Measurements from ENCODE around the gene ANAPC1. TPM values are rescaled to one million over a fixed set of nuclear protein-coding genes. Genes with fewer than 3 reads are reported as not detected.

The ANAPC1 gene
- total and polyA plus RNA-seq, 4 donors = 3.5 to 36.9 (median 19.4) TPM

- H3K27ac ChIP-seq (ENCODE audit: low read depth in 1 of 2, low read length in 2 of 2) = no peak overlapping the region
- no peaks in the 10 kb centered on the region for H3K27me3 ChIP-seq (ENCODE audit: control insufficient read depth in 4 of 4, insufficient read depth in 4 of 4, low read length in 3 of 4)
- WGBS = 44% methylated on average over 3 of the region's 3 CpGs
- peaks cover 11 to 58% (median 54%) of the 10 kb centered on the region in 4 donors for H3K4me1 ChIP-seq (ENCODE audit: control insufficient read depth in 4 of 4, insufficient read depth in 4 of 4, low read length in 3 of 4)
- no peak overlapping the region for H3K4me3 ChIP-seq (ENCODE audit: low read depth in 1 of 3, low read length in 3 of 3)
- no peak for DNase-seq (ENCODE audit: low spot score)
- H3K9me3 ChIP-seq (ENCODE audit: control insufficient read depth in 4 of 4, low read length in 3 of 4) = no peaks in the 10 kb centered on the region
- no peak overlapping the region for H3K9ac ChIP-seq (ENCODE audit: low read depth in 1 of 2, low read length in 2 of 2)
- H3K36me3 ChIP-seq (ENCODE audit: control insufficient read depth in 4 of 4, insufficient read depth in 3 of 4, low read depth in 1 of 4, low read length in 3 of 4) = no peaks in the 10 kb centered on the region
- peak; percentile 33 for TF ChIP-seq REST (IDR thresholded peaks at IDR 0.05)
- TF ChIP-seq RXRA (IDR thresholded peaks at IDR 0.05) = no peak
- TF ChIP-seq FOXA2 (IDR thresholded peaks at IDR 0.05) = no peak
These were observed 25.1 kb upstream of the ANAPC1 start for GRCh38 chr2:111909079-111909478.

GRCh38 chr2:111908578-111908977 lies 24.6 kb upstream of the ANAPC1 start:
- no peaks in the 10 kb centered on the region for H3K9me3 ChIP-seq (ENCODE audit: control insufficient read depth in 4 of 4, low read length in 3 of 4)
- no peak overlapping the region for H3K27ac ChIP-seq (ENCODE audit: low read depth in 1 of 2, low read length in 2 of 2)
- H3K36me3 ChIP-seq (ENCODE audit: control insufficient read depth in 4 of 4, insufficient read depth in 3 of 4, low read depth in 1 of 4, low read length in 3 of 4) = no peaks in the 10 kb centered on the region
- peaks cover 11 to 58% (median 54%) of the 10 kb centered on the region in 4 donors for H3K4me1 ChIP-seq (ENCODE audit: control insufficient read depth in 4 of 4, insufficient read depth in 4 of 4, low read length in 3 of 4)
- H3K27me3 ChIP-seq (ENCODE audit: control insufficient read depth in 4 of 4, insufficient read depth in 4 of 4, low read length in 3 of 4) = no peaks in the 10 kb centered on the region
- no peak overlapping the region for H3K4me3 ChIP-seq (ENCODE audit: low read depth in 1 of 3, low read length in 3 of 3)
- no peak for DNase-seq (ENCODE audit: low spot score)
- no peak for TF ChIP-seq EGR1 (IDR thresholded peaks at IDR 0.05; ENCODE audit: low read depth in 2 of 2)
- peak; percentile 23 to 65 for TF ChIP-seq RXRA (IDR thresholded peaks at IDR 0.05)
- TF ChIP-seq TAF1 (conservative IDR thresholded peaks at IDR 0.05) = no peak
- TF ChIP-seq CTCF (IDR thresholded peaks at IDR 0.05; ENCODE audit: low read depth, low read length, missing input control) = no peak
- TF ChIP-seq YY1 (IDR thresholded peaks at IDR 0.05) = peak; percentile 50
- no peak for TF ChIP-seq HNF4A (conservative IDR thresholded peaks at IDR 0.05)
- no peak for TF ChIP-seq GABPA (IDR thresholded peaks at IDR 0.05 in 1 of 2, conservative IDR thresholded peaks at IDR 0.05 in 1 of 2)
- TF ChIP-seq ZBTB33 (IDR thresholded peaks at IDR 0.05) = no peak
- TF ChIP-seq ATF3 (IDR thresholded peaks at IDR 0.05) = no peak
- TF ChIP-seq REST (IDR thresholded peaks at IDR 0.05) = no peak
- no peak for TF ChIP-seq RAD21 (IDR thresholded peaks at IDR 0.05)
- TF ChIP-seq SP1 (IDR thresholded peaks at IDR 0.05) = peak; percentile 64
- no peak for TF ChIP-seq FOXA1 (IDR thresholded peaks at IDR 0.05)
- TF ChIP-seq FOXA2 (IDR thresholded peaks at IDR 0.05) = no peak
- TF ChIP-seq MAX (IDR thresholded peaks at IDR 0.05) = no peak
- TF ChIP-seq HNF4G (IDR thresholded peaks at IDR 0.05) = no peak
- no peak for TF ChIP-seq NR2F2 (IDR thresholded peaks at IDR 0.05)
- no peak for TF ChIP-seq JUND (IDR thresholded peaks at IDR 0.05)
- 62% methylated on average over 1 of the region's 1 CpG for WGBS
- no peak overlapping the region for H3K9ac ChIP-seq (ENCODE audit: low read depth in 1 of 2, low read length in 2 of 2)

Data from liver (tissue), 9 donors.